Epithelial cell of alveolus of lung (primary cell): Measurements from ENCODE around the gene RPL36. TPM values are rescaled to one million over a fixed set of nuclear protein-coding genes. Genes with fewer than 3 reads are reported as not detected.

Experiments used
- total RNA-seq: library from RNA; depleted of rRNA; stranded (reverse); fragments of >200 nt; gene quantifications from 2 replicates; pipeline ENCODE4 v1.2.1, GENCODE V29; 2015

The RPL36 gene
- total RNA-seq = 1,098 and 1,956 TPM in 2 replicates

DNA sequence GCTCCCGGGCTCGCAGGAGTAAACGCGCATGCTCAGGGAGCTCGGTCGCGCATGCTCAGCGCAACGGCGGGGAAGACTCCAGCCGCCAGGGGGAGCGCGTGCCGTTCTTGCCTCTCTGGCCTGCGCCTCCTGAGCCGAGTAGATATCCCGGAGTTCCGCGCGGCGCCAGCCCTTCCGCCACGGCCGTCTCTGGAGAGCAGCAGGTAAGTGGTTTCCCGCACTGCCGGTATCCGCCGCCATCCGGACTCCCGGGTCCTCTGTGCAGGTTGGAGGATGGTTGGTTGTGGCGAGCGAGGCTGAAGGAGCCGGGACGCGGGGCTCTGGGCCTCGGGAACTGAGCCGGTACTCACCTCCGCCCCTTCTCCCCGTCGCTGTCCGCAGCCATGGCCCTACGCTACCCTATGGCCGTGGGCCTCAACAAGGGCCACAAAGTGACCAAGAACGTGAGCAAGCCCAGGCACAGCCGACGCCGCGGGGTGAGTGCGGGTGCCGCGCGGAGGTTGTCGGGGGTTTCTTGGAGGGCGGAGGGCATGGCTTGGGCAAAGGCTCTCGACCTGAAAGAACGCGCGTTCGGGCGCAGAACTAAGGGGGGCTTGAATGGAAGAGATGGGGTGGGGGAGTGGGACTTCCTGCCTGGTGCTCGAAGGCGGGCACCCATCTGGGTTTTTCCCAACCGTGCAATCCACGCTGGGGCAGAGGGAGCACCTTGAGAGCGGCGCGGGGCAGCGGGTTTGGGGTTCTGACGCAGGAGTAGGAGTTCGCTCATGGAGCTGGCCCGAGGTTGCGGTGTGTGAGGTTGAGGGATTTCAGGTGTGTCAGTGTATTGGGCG is at the start of gene RPL36:
Gene RPL36 (plus strand): TSS at position 171 of the 830 bp plus-strand sequence. CDS start 213 bp downstream, at position 384.

DNA sequence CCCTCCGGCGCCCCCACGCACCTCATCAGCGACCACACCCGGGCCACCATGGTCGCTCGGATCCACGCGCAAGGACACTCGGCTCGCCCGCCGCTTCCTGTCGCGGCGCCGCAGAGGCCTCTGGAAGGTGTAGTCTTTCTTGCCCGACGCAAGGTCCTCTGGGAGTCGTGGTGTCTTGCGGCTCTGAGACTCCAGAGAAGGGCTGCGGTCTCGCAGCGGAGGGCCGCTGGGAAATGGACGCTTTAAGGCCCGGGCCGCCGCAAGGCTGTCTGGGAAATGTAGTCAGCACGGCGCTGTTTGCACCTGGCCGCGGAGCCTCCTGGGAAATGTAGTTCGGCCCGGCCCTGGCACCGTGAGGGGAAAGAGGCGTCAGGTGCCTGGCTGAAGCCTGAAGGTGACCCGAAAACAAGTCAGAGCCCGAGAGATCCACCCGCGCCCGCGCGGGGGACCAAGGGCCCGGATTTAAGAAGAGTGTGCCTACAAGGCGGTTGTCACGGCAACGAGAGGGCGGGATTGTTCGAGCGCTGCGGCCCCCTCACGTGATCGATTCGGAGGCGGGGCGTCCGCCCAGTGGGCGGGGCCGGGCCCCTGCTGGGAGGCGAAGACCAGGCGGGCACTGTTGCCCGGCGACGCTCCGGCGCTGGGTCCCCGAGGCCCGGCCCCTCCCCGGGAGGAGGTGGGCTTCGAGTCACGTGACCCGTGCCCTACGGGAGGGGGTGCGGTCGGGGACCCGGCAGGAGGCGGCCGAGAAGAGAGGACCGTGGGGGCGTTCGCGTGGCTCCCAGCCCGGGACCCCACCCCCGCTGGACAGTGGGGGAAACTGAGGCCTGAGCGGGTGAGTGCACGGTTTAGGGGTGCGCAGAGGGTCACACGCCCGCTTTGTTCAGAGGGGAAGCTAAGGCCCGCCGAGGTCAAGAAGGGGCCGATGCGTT is 9.4 kb upstream of the RPL36 start, which contains the start of the genes HSD11B1L and MICOS13:
Gene HSD11B1L (plus strand): TSS at position 591 of the 932 bp plus-strand sequence. CDS start 3,806 bp downstream, outside the sequence.
Gene MICOS13 (minus strand): TSS at position 80 of the 932 bp plus-strand sequence. CDS start 30 bp downstream, at position 50.

DNA sequence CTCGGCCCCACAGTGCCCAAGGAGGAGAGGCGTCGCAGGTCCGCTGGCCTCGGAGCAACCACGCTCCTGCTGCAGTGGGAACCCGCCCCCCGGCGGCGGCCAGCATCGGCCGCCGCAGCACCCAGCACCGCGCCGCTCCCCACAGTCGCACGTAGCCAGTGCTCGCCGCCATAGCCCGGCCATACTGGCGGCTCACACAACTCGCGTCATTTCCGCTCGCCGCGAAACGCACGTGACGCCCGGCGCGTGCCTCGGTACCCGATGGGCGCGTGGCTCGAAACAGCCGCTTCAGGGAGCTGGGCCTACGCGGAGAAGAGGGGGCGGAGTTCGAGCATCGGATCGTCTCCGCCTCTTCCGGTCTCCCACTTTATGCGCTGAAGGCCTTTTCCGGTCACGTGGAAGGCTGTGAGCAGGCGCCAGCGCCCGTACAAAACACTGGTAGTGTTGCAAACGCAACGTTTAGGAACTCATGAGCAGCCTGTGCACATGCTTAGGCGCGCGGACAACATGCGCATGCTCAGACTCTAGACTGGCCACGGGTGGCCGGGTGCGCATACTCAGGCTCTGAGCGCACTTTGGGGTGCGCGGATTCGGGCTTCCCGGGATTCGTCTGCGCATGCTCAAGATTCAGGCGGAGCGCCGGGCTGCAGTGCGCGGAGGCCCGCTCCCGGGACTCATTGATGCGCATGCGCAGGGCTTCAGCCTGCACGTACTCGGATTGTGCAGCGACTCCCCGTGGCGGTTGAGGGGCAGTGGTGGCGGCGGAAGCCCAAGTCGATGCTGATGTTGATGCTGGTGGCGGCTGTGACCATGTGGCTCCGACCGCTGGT is 30.1 kb downstream of the RPL36 start, which contains the start of the genes CATSPERD and LONP1:
Gene CATSPERD (plus strand): TSS at position 677 of the 830 bp plus-strand sequence. CDS start 101 bp downstream, at position 778.
Gene LONP1 (minus strand): TSS at position 186 of the 830 bp plus-strand sequence. CDS start 14 bp downstream, at position 172.

Other genes with a start within 250 kb of the RPL36 start
- not detected in 2 replicates for gene ZNRF4, start 234.9 kb upstream of the RPL36 start, total RNA-seq
- not detected in 2 replicates for gene TINCR, start 122.3 kb upstream of the RPL36 start, total RNA-seq
- gene SAFB2, start 67.5 kb upstream of the RPL36 start, total RNA-seq = 9.6 and 25.4 TPM in 2 replicates
- gene SAFB, start 67.2 kb upstream of the RPL36 start, total RNA-seq = 24.3 and 38.2 TPM in 2 replicates
- gene MICOS13, start 9.8 kb upstream of the RPL36 start, total RNA-seq = 52.5 and 55.5 TPM in 2 replicates
- 13.3 and 51.3 TPM in 2 replicates for gene HSD11B1L, start 9.3 kb upstream of the RPL36 start, total RNA-seq
- 89.7 and 138 TPM in 2 replicates for gene LONP1, start 29.9 kb downstream of the RPL36 start, total RNA-seq
- gene CATSPERD, start 30.3 kb downstream of the RPL36 start, total RNA-seq = not detected in 2 replicates
- 0.13 and 1.4 TPM in 2 replicates for gene PRR22, start 94.5 kb downstream of the RPL36 start, total RNA-seq
- gene DUS3L, start 100.9 kb downstream of the RPL36 start, total RNA-seq = 21.7 and 26.7 TPM in 2 replicates
- gene NRTN, start 114.8 kb downstream of the RPL36 start, total RNA-seq = 1.6 TPM in 1 of 2 replicates, not detected in the other
- gene FUT6, start 149.4 kb downstream of the RPL36 start, total RNA-seq = not detected in 2 replicates
- gene FUT3, start 161.2 kb downstream of the RPL36 start, total RNA-seq = 1.0 TPM in 1 of 2 replicates, not detected in the other
- not detected in 2 replicates for gene FUT5, start 180.2 kb downstream of the RPL36 start, total RNA-seq
- gene NDUFA11, start 213.5 kb downstream of the RPL36 start, total RNA-seq = 275 and 487 TPM in 2 replicates
- gene VMAC, start 214.6 kb downstream of the RPL36 start, total RNA-seq = 2.3 and 10.9 TPM in 2 replicates
- gene CAPS, start 224.0 kb downstream of the RPL36 start, total RNA-seq = 1.8 and 4.2 TPM in 2 replicates